ENCODE results near the gene UBE2S.

DNA sequence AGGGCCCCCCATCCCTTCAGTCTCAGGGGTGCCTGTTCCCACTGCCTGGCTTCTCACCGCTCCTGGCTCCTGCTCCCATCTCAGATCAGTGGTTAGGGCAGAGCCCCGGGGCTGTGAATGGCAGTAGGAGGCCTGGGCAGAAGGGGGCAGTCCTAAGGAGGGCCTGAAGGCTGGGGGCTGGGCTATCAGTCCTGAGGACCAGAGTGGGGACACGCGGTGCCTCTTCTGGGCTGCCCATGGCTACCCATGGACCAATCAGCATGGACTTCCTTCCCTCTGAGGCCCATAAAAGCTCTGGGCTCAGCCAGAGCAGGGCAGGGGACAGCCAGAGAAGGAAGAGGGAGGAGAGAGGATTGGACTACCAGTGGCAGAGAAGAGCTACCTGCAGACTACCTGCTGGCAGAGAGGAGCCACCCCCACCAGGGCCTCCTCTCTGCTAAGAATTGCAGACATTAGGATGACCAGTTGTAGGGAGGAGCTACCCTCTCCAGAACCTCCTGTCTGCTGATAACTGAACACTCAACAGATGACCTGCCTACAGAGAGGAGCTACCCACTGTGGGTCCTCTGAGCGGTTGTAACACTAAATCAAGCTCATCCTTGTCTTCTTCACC, 12.1 kb upstream of the UBE2S start:
- TF ChIP-seq EZH2 (IDR thresholded peaks at IDR 0.05; ENCODE audit: borderline replicate concordance, insufficient read depth, low read depth, low read length, poor library complexity, severe bottlenecking) = no peak
- TF ChIP-seq, protein P1, sequence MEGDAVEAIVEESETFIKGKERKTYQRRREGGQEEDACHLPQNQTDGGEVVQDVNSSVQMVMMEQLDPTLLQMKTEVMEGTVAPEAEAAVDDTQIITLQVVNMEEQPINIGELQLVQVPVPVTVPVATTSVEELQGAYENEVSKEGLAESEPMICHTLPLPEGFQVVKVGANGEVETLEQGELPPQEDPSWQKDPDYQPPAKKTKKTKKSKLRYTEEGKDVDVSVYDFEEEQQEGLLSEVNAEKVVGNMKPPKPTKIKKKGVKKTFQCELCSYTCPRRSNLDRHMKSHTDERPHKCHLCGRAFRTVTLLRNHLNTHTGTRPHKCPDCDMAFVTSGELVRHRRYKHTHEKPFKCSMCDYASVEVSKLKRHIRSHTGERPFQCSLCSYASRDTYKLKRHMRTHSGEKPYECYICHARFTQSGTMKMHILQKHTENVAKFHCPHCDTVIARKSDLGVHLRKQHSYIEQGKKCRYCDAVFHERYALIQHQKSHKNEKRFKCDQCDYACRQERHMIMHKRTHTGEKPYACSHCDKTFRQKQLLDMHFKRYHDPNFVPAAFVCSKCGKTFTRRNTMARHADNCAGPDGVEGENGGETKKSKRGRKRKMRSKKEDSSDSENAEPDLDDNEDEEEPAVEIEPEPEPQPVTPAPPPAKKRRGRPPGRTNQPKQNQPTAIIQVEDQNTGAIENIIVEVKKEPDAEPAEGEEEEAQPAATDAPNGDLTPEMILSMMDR (IDR thresholded peaks at IDR 0.05) = no peak
